ENCODE results near the gene CSGALNACT2.

Gene CSGALNACT2

GRCh38 chr10:43188702-43189101 is 50.5 kb downstream of the CSGALNACT2 start:
- no peak for DNase-seq

- no peak for DNase-seq
Measured at GRCh38 chr10:43190289-43190688, 52.0 kb downstream of the CSGALNACT2 start.

GRCh38 chr10:43190775-43191174 is 52.5 kb downstream of the CSGALNACT2 start:
- no peak for DNase-seq

- DNase-seq, result no peak
Measured at GRCh38 chr10:43192884-43193283, 54.6 kb downstream of the CSGALNACT2 start.

- no peak for DNase-seq
Measured at GRCh38 chr10:43193496-43194080, 55.3 kb downstream of the CSGALNACT2 start.

GRCh38 chr10:43194266-43194665 is 56.0 kb downstream of the CSGALNACT2 start:
- DNase-seq, result no peak

- DNase-seq, result no peak
Measured at GRCh38 chr10:43194859-43195258, 56.6 kb downstream of the CSGALNACT2 start.

- no peak for DNase-seq
Measured at GRCh38 chr10:43195557-43195956, 57.3 kb downstream of the CSGALNACT2 start.

- no peak for DNase-seq
Measured at GRCh38 chr10:43196131-43196980, 58.1 kb downstream of the CSGALNACT2 start.

GRCh38 chr10:43196981-43197833 is 59.0 kb downstream of the CSGALNACT2 start:
- no peak for DNase-seq

GRCh38 chr10:43197834-43198681 is 59.8 kb downstream of the CSGALNACT2 start:
- no peak for DNase-seq

GRCh38 chr10:43198682-43199005 is 60.4 kb downstream of the CSGALNACT2 start:
- no peak for DNase-seq

GRCh38 chr10:43199088-43199683 is 60.9 kb downstream of the CSGALNACT2 start:
- DNase-seq, result no peak

- no peak for DNase-seq
Measured at GRCh38 chr10:43199684-43200537, 61.7 kb downstream of the CSGALNACT2 start.

- DNase-seq, result no peak
Measured at GRCh38 chr10:43200538-43201390, 62.5 kb downstream of the CSGALNACT2 start.

- no peak for DNase-seq
Measured at GRCh38 chr10:43201545-43202131, 63.4 kb downstream of the CSGALNACT2 start.

- DNase-seq, result peak; percentile 68
Measured at GRCh38 chr10:43202224-43202656, 64.0 kb downstream of the CSGALNACT2 start.

- peak; percentile 60 for DNase-seq
Measured at GRCh38 chr10:43202657-43203447, 64.6 kb downstream of the CSGALNACT2 start.
